ENCODE results near the gene GLCCI1.
"Not testable (repeated sequence)": the region's sequence is repeated elsewhere in the genome, so short reads cannot be mapped to it uniquely, and the experiment has no call there.

The GLCCI1 gene

GRCh38 chr7:7984424-7984823, 15.8 kb downstream of the GLCCI1 start:
- Histone ChIP-seq H3K4me1 (ENCODE audit: control extremely low read depth in 1 of 4, control insufficient read depth in 4 of 4, insufficient read depth in 4 of 4, low read length in 3 of 4) (peaks cover 3 to 11% (median 4%) of the 10 kb centered on the region in 4 experiments), H3K27me3 (replicated peaks in 2 of 5; ENCODE audit: control insufficient read depth in 4 of 5, insufficient read depth in 5 of 5, low read length in 4 of 5) (no peaks in the 10 kb centered on the region), H3K4me3 (ENCODE audit: control insufficient read depth in 1 of 7, extremely low read depth in 1 of 7, insufficient read depth in 4 of 7, low read depth in 2 of 7, low read length in 6 of 7) (no peak overlapping the region), H3K27ac (ENCODE audit: insufficient read depth in 1 of 2, low read depth in 1 of 2, low read length in 2 of 2, poor library complexity in 1 of 2, severe bottlenecking in 2 of 2) (no peak overlapping the region), H3K9me3 (ENCODE audit: control extremely low read depth in 1 of 5, control insufficient read depth in 4 of 5, insufficient read depth in 2 of 5, low read depth in 1 of 5, low read length in 4 of 5) (no peaks in the 10 kb centered on the region), H3K36me3 (ENCODE audit: control insufficient read depth in 4 of 4, insufficient read depth in 4 of 4, low read length in 3 of 4) (no peaks in the 10 kb centered on the region)
- CTCF ChIA-PET: interaction anchor here (1.3 kb wide), 1 partner anchor 13 kb away, joined by 5 read pairs; no protein-coding TSS in a partner anchor
- DNase-seq: no peak
- no CpG with 5 or more reads among the region's 3 CpGs for whole genome bisulfite sequencing (ENCODE audit: insufficient coverage)
- POLR2A ChIA-PET: no interaction called here

DNA sequence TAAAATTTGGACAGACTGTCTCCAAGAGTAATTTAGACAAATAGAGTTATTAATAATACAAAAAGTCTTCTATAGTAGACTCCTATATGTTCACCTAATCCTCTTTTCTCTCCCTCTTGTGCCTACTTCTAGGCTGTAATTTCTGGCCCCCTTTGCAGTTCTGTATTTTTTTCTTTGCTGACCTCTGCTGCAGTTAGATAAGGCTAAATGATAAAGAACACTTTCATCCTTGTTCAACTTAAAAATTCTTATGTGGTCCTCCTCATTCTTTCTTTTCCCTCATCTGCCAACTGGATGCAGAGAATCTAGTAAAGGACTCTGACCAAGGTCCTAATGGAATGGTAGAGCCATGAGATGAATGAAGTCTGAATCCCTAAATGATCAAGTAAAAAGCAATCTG, 20.1 kb downstream of the GLCCI1 start:
- Histone ChIP-seq H3K4me1 (ENCODE audit: control extremely low read depth in 1 of 4, control insufficient read depth in 4 of 4, insufficient read depth in 4 of 4, low read length in 3 of 4) (peaks cover 3 to 21% (median 9%) of the 10 kb centered on the region in 4 experiments), H3K27ac (ENCODE audit: insufficient read depth in 1 of 2, low read depth in 1 of 2, low read length in 2 of 2, poor library complexity in 1 of 2, severe bottlenecking in 2 of 2) (no peak overlapping the region)
- POLR2A ChIA-PET: no interaction called here

GRCh38 chr7:7989133-7989532, 20.5 kb downstream of the GLCCI1 start:
- Histone ChIP-seq H3K4me3 (ENCODE audit: control insufficient read depth in 1 of 7, extremely low read depth in 1 of 7, insufficient read depth in 4 of 7, low read depth in 2 of 7, low read length in 6 of 7) (peak overlapping the region in 4 of 7 experiments; percentile 13 to 70 (median 54)), H3K27me3 (replicated peaks in 2 of 5; ENCODE audit: control insufficient read depth in 4 of 5, insufficient read depth in 5 of 5, low read length in 4 of 5) (no peaks in the 10 kb centered on the region), H3K27ac (ENCODE audit: insufficient read depth in 1 of 2, low read depth in 1 of 2, low read length in 2 of 2, poor library complexity in 1 of 2, severe bottlenecking in 2 of 2) (peak overlapping the region in 1 of 2 experiments; percentile 78), H3K9me3 (ENCODE audit: control extremely low read depth in 1 of 5, control insufficient read depth in 4 of 5, insufficient read depth in 2 of 5, low read depth in 1 of 5, low read length in 4 of 5) (peaks cover 7 to 26% (median 7%) of the 10 kb centered on the region in 5 experiments), H3K36me3 (ENCODE audit: control insufficient read depth in 4 of 4, insufficient read depth in 4 of 4, low read length in 3 of 4) (peaks cover 0 to 2% (median 0%) of the 10 kb centered on the region in 4 experiments), H3K4me1 (ENCODE audit: control extremely low read depth in 1 of 4, control insufficient read depth in 4 of 4, insufficient read depth in 4 of 4, low read length in 3 of 4) (peaks cover 3 to 21% (median 9%) of the 10 kb centered on the region in 4 experiments)
- ChIA-PET CTCF (interaction anchor here (1.0 to 1.5 kb wide), 2 partner anchors 9 to 28 kb away, joined by 3 read pairs; no protein-coding TSS in a partner anchor), POLR2A (no interaction called here)
- no CpG with 5 or more reads among the region's 1 CpG for WGBS (ENCODE audit: insufficient coverage)
- DNase-seq: peak in 2 of 3 donors; percentile 51 to 75

More for the DNA sequence above, 20.1 kb downstream of the GLCCI1 start:
- no peak for DNase-seq
- Histone ChIP-seq H3K27me3 (replicated peaks in 2 of 5; ENCODE audit: control insufficient read depth in 4 of 5, insufficient read depth in 5 of 5, low read length in 4 of 5) (no peaks in the 10 kb centered on the region), H3K9me3 (ENCODE audit: control extremely low read depth in 1 of 5, control insufficient read depth in 4 of 5, insufficient read depth in 2 of 5, low read depth in 1 of 5, low read length in 4 of 5) (peaks cover 7 to 22% (median 7%) of the 10 kb centered on the region in 5 experiments), H3K4me3 (ENCODE audit: control insufficient read depth in 1 of 7, extremely low read depth in 1 of 7, insufficient read depth in 4 of 7, low read depth in 2 of 7, low read length in 6 of 7) (peak overlapping the region in 1 of 7 experiments; percentile 70), H3K36me3 (ENCODE audit: control insufficient read depth in 4 of 4, insufficient read depth in 4 of 4, low read length in 3 of 4) (peaks cover 0 to 2% (median 0%) of the 10 kb centered on the region in 4 experiments)
- CTCF ChIA-PET: interaction anchor here (1.0 to 1.5 kb wide), 2 partner anchors 9 to 29 kb away, joined by 3 read pairs; no protein-coding TSS in a partner anchor

- peak overlapping the region; percentile 59 to 78 for H3K27ac ChIP-seq (ENCODE audit: insufficient read depth in 1 of 2, low read depth in 1 of 2, low read length in 2 of 2, poor library complexity in 1 of 2, severe bottlenecking in 2 of 2)
- no CpG with 5 or more reads among the region's 5 CpGs for WGBS (ENCODE audit: insufficient coverage)
- ChIA-PET CTCF (interaction anchor here (1.0 to 1.5 kb wide), 3 partner anchors 8 to 308 kb away, joined by 3 read pairs; no protein-coding TSS in a partner anchor), POLR2A (no interaction called here)
- H3K4me1 ChIP-seq (ENCODE audit: control extremely low read depth in 1 of 4, control insufficient read depth in 4 of 4, insufficient read depth in 4 of 4, low read length in 3 of 4): peaks cover 3 to 21% (median 9%) of the 10 kb centered on the region in 4 experiments
- H3K4me3 ChIP-seq (ENCODE audit: control insufficient read depth in 1 of 7, extremely low read depth in 1 of 7, insufficient read depth in 4 of 7, low read depth in 2 of 7, low read length in 6 of 7): peak overlapping the region in 6 of 7 experiments; percentile 13 to 70 (median 51)
- no peaks in the 10 kb centered on the region for H3K27me3 ChIP-seq (replicated peaks in 2 of 5; ENCODE audit: control insufficient read depth in 4 of 5, insufficient read depth in 5 of 5, low read length in 4 of 5)
- peaks cover 0 to 3% (median 0%) of the 10 kb centered on the region in 4 experiments for H3K36me3 ChIP-seq (ENCODE audit: control insufficient read depth in 4 of 4, insufficient read depth in 4 of 4, low read length in 3 of 4)
- no peak for DNase-seq
- H3K9me3 ChIP-seq (ENCODE audit: control extremely low read depth in 1 of 5, control insufficient read depth in 4 of 5, insufficient read depth in 2 of 5, low read depth in 1 of 5, low read length in 4 of 5): peaks cover 7 to 28% (median 7%) of the 10 kb centered on the region in 5 experiments
Observed at GRCh38 chr7:7989616-7990440, 21.2 kb downstream of the GLCCI1 start.

GRCh38 chr7:7990441-7990761, 21.8 kb downstream of the GLCCI1 start:
- CTCF ChIA-PET: interaction anchor here (1.0 to 1.4 kb wide), 3 partner anchors 10 to 309 kb away, joined by 3 read pairs; no protein-coding TSS in a partner anchor
- no peak for DNase-seq
- POLR2A ChIA-PET: no interaction called here
- Histone ChIP-seq H3K9me3 (ENCODE audit: control extremely low read depth in 1 of 5, control insufficient read depth in 4 of 5, insufficient read depth in 2 of 5, low read depth in 1 of 5, low read length in 4 of 5) (peaks cover 7 to 30% (median 7%) of the 10 kb centered on the region in 5 experiments), H3K36me3 (ENCODE audit: control insufficient read depth in 4 of 4, insufficient read depth in 4 of 4, low read length in 3 of 4) (peaks cover 0 to 3% (median 0%) of the 10 kb centered on the region in 4 experiments), H3K4me1 (ENCODE audit: control extremely low read depth in 1 of 4, control insufficient read depth in 4 of 4, insufficient read depth in 4 of 4, low read length in 3 of 4) (peaks cover 3 to 21% (median 9%) of the 10 kb centered on the region in 4 experiments), H3K4me3 (ENCODE audit: control insufficient read depth in 1 of 7, extremely low read depth in 1 of 7, insufficient read depth in 4 of 7, low read depth in 2 of 7, low read length in 6 of 7) (peak overlapping the region in 2 of 7 experiments; percentile 55 to 70), H3K27ac (ENCODE audit: insufficient read depth in 1 of 2, low read depth in 1 of 2, low read length in 2 of 2, poor library complexity in 1 of 2, severe bottlenecking in 2 of 2) (peak overlapping the region in 1 of 2 experiments; percentile 78), H3K27me3 (replicated peaks in 2 of 5; ENCODE audit: control insufficient read depth in 4 of 5, insufficient read depth in 5 of 5, low read length in 4 of 5) (no peaks in the 10 kb centered on the region)
- 100% methylated on average over 2 of the region's 2 CpGs for WGBS (ENCODE audit: insufficient coverage)

DNA sequence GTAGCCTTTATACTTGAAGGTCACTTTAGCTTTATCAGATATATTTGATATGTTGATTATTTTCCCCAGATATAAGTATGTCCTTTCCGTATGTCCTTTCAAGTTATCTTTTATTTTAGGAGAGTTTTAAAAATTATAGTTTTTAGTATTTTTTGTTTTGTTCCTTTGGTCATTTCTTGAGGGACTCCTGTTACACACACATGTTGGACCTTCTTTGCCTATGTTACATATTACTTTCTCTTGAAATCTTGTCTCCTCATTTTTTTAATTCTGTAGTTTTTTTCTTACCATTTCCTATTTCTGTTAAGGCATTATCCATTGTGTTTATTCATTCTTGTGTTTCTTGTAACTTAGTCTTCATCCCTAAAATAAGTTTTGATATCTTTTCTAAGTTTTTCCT, 23.9 kb downstream of the GLCCI1 start:
- Histone ChIP-seq H3K9me3 (ENCODE audit: control extremely low read depth in 1 of 5, control insufficient read depth in 4 of 5, insufficient read depth in 2 of 5, low read depth in 1 of 5, low read length in 4 of 5) (peaks cover 7 to 30% (median 7%) of the 10 kb centered on the region in 5 experiments), H3K27ac (ENCODE audit: insufficient read depth in 1 of 2, low read depth in 1 of 2, low read length in 2 of 2, poor library complexity in 1 of 2, severe bottlenecking in 2 of 2) (no peak overlapping the region), H3K27me3 (replicated peaks in 2 of 5; ENCODE audit: control insufficient read depth in 4 of 5, insufficient read depth in 5 of 5, low read length in 4 of 5) (no peaks in the 10 kb centered on the region), H3K4me3 (ENCODE audit: control insufficient read depth in 1 of 7, extremely low read depth in 1 of 7, insufficient read depth in 4 of 7, low read depth in 2 of 7, low read length in 6 of 7) (no peak overlapping the region), H3K36me3 (ENCODE audit: control insufficient read depth in 4 of 4, insufficient read depth in 4 of 4, low read length in 3 of 4) (peaks cover 0 to 3% (median 0%) of the 10 kb centered on the region in 4 experiments), H3K4me1 (ENCODE audit: control extremely low read depth in 1 of 4, control insufficient read depth in 4 of 4, insufficient read depth in 4 of 4, low read length in 3 of 4) (peaks cover 3 to 21% (median 9%) of the 10 kb centered on the region in 4 experiments)
- WGBS (ENCODE audit: insufficient coverage): no CpG with 5 or more reads among the region's 1 CpG
- CTCF ChIA-PET: interaction anchor here (1.5 to 1.6 kb wide), 2 partner anchors 10 to 19 kb away, joined by 3 to 4 read pairs; no protein-coding TSS in a partner anchor
- peak; percentile 30 to 80 (median 64) for DNase-seq
- POLR2A ChIA-PET: no interaction called here

DNA sequence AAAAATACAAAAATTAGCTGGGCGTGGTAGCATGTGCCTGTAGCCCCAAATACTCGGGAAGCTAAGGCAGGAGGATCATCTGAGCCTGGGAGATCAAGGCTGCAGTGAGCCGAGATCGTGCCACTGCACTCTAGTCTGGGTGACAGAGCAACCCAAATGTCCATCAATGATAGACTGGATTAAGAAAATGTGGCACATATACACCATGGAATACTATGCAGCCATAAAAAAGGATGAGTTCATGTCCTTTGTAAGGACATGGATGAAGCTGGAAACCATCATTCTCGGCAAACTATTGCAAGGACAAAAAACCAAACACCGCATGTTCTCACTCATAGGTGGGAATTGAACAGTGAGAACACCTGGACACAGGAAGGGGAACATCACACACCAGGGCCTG, 26.8 kb downstream of the GLCCI1 start:
- peaks cover 7 to 34% (median 11%) of the 10 kb centered on the region in 5 experiments for H3K9me3 ChIP-seq (ENCODE audit: control extremely low read depth in 1 of 5, control insufficient read depth in 4 of 5, insufficient read depth in 2 of 5, low read depth in 1 of 5, low read length in 4 of 5)
- DNase-seq; CTCF ChIA-PET; H3K27me3 ChIP-seq (replicated peaks in 2 of 5; ENCODE audit: control insufficient read depth in 4 of 5, insufficient read depth in 5 of 5, low read length in 4 of 5); H3K36me3 ChIP-seq (ENCODE audit: control insufficient read depth in 4 of 4, insufficient read depth in 4 of 4, low read length in 3 of 4); H3K4me3 ChIP-seq (ENCODE audit: control insufficient read depth in 1 of 7, extremely low read depth in 1 of 7, insufficient read depth in 4 of 7, low read depth in 2 of 7, low read length in 6 of 7); H3K27ac ChIP-seq (ENCODE audit: insufficient read depth in 1 of 2, low read depth in 1 of 2, low read length in 2 of 2, poor library complexity in 1 of 2, severe bottlenecking in 2 of 2); POLR2A ChIA-PET; H3K4me1 ChIP-seq (ENCODE audit: control extremely low read depth in 1 of 4, control insufficient read depth in 4 of 4, insufficient read depth in 4 of 4, low read length in 3 of 4): not testable (repeated sequence)
- 96% methylated on average over 4 of the region's 6 CpGs for WGBS (ENCODE audit: insufficient coverage)
